HG02678 (cell line): ENCODE data around the gene KRTAP20-2.

ENCODE experiments used
- ATAC-seq: cut with Tn5 transposase; IDR thresholded peaks from one replicate; pipeline ENCODE4 v1.9.1; 2021; ENCODE audit warnings: mild to moderate bottlenecking, moderate library complexity; ENCODE audit not compliant: unreplicated experiment

KRTAP20-2 gene

DNA sequence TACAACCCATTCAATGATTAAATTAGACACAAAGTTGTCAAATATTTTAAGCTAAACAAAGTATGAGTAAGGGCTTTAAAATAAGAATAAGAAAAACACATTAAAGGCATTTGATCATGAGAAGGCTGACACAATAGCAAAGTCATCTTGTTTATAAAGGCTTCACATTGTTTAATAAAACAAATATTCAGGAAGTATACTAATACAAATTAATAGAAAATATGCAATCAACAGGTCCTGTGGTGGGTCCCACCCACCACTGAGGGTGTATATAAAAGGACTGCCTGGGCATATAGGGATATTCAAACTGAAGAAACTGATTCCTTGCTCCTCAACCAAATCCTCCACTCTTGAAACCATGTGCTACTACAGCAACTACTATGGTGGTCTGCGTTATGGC lies at the start of gene KRTAP20-2:
KRTAP20-2 (plus strand) TSS at position 301 of the 400 bp plus-strand sequence; CDS start at position 359, 58 bp downstream.
- no peak for ATAC-seq

DNA sequence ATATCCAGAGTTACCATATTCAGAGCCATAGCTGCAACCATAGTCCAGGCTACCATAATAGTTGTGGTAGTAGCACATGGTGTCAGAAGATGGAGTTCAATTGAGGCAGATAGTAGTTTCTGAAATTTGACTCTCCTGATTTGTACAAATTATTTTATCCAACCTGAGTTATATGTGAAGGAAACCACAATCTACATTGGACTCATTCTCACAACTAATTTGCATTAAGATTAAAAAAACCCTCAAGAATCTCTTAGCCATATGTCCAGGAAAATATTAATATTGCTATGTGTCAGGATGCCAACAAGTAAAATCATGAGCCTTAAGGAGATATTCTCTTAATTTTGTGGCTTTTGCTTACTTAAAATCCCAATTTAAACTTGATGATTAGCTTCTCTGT lies 44.7 kb upstream of the KRTAP20-2 start, which contains the start of gene KRTAP22-2:
KRTAP22-2 (minus strand) TSS at position 101 of the 400 bp plus-strand sequence.
- no peak for ATAC-seq

DNA sequence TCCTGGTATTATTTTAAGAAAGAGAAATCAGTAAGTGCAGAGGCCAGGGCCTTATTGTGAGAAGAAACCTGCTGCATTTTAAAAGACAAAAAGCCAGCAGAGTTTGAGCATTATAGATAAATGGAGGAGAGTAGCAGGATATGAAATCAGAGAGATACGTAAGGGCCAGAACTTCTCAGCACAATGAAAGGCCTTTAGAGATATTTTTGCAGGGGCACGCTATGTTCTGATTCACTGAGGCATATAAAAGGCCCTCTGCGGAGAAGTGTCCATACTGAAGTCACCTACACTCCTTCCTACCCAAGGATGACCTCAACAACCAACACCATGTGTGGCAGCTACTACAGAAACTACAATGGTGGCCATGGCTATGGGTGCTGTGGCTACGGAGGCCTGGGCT lies 42.9 kb upstream of the KRTAP20-2 start, which contains the start of gene KRTAP6-3:
KRTAP6-3 (plus strand) TSS at position 301 of the 400 bp plus-strand sequence; CDS start at position 307, 6 bp downstream.
- no peak for ATAC-seq

DNA sequence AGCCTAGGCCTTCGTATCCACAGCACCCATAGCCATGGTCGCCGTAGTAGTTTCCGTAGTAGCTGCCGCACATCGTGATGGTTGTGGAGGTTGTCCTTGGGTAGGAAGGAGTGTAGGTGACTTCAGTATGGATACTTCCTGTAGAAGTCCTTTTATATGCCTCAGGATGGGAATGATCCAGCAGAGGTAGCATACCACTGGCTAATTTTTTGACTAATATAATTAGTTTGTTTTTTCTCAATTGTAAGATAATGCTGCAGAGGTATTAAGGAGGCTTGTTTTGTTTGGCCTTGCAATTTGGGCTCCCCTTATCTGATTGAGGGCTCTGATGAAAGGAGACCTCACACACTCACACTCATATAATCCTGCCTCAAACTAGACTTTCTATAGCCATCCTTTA lies 36.2 kb upstream of the KRTAP20-2 start, which contains the start of gene KRTAP6-2:
KRTAP6-2 (minus strand) TSS at position 101 of the 400 bp plus-strand sequence; CDS start at position 73, 28 bp downstream.
- no peak for ATAC-seq

DNA sequence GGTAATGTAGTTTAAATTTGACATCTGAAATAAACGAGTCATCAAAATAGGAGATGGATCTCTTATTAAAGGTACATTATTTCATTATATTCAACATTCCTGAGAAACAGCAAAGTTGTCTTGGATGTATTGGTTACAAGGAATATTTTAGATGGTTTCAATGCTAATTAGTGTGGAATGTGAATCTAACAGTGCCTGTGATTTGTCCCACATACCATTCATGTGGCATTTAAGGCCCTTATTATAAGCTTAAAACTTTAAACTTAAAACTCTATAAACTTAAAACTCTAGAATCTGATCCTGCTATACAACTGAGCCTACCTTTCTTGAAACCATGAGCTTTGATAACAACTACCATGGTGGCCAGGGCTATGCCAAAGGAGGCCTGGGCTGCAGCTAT lies 34.2 kb upstream of the KRTAP20-2 start, which contains the start of gene KRTAP22-1:
KRTAP22-1 (plus strand) TSS at position 301 of the 400 bp plus-strand sequence.
- no peak for ATAC-seq

DNA sequence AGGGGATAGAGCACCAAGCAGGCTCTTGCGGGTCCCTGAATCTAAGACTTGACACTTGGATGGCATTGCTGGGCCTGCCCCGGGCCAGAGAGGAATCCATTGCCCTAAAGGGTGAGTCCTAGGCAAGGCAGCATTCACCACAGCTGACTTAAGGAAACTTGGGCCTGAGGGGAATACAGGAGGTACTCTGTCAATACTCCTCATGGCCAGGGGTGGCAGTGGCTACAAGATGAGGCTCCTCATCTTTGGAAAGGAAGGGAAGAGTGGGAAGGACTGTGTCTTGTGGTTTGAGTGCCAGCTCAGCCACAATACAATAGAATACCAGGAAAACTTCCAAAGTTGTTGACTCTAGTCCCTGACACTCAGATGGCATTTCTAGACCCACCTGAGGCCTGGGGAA lies 29.0 kb upstream of the KRTAP20-2 start:
- ATAC-seq, result no peak

DNA sequence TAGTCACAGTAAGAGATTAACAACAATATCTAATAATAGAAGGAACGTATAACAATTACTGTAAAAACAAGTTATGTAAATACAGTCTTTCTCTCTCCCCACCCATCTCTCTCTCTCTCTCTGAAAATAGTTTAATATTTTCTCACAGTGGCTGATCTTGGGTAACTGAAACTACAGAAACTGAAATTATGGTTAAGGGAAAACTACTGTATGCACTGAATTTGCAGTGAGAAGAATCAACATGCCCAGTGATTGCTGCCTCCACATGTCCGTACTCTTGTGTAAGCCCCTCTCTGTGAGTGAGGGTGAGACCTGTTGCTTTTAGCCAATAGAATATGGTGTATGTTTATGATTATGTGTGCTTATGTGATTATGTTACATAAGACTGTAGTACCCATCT lies 22.9 kb upstream of the KRTAP20-2 start:
- no peak for ATAC-seq

DNA sequence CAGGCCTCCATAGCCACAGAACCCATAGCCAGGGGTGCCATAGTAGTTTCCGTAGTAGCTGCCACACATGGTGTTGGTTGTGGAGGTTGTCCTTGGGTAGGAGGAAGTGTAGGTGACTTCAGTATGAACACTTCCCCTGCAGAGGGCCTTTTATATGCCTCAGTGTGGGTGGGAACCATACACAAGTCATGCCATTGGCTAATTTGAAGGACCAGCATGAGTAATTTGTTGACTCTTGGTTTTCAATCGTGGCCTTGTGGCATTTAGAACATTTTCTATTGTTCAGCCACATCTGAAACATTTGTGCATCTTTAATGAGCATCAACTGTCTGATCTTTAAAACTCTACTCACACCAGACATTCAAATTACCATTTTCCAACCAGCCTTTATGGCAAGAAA lies 21.2 kb upstream of the KRTAP20-2 start, which contains the start of gene KRTAP6-1:
KRTAP6-1 (minus strand) TSS at position 95 of the 400 bp plus-strand sequence; CDS start at position 69, 26 bp downstream.
- ATAC-seq, result no peak

DNA sequence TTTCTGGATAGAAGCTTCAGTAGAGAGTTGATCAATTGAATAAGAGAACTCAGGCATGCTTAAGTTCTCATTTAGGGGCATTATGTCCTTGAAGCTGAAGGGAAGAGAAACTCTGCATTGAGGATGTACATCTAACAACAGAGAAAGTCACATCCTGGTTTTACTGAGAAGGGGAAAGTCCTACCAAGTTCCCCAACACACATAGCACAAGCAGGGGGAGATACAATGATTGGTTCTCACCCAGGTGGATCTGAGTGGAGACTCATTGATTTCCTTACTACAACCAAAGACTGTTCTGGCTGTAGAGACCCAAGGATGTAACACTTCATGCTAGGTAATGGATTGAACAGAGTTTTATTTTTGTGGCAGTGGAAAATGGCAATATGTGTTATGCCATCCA lies 19.8 kb upstream of the KRTAP20-2 start:
- no peak for ATAC-seq

DNA sequence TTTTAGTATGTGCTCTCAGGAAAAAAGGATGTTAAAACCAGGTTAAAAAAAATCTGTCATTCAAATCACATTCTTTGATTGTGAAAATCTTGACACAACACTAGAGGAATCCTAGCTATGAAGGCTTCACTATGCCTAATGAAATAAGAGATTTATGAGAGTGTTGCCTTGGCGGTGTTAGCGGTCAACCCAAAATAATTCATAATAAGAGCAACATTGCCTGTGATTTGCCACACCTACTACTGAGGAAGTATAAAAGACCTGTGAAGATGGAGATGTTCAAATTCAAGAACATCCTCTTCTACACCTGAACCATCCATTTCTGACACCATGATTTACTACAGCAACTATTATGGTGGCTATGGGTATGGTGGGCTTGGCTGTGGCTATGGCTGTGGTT lies 18.9 kb upstream of the KRTAP20-2 start, which contains the start of gene KRTAP20-1:
KRTAP20-1 (plus strand) TSS at position 301 of the 400 bp plus-strand sequence; CDS start at position 331, 30 bp downstream.
- no peak for ATAC-seq

DNA sequence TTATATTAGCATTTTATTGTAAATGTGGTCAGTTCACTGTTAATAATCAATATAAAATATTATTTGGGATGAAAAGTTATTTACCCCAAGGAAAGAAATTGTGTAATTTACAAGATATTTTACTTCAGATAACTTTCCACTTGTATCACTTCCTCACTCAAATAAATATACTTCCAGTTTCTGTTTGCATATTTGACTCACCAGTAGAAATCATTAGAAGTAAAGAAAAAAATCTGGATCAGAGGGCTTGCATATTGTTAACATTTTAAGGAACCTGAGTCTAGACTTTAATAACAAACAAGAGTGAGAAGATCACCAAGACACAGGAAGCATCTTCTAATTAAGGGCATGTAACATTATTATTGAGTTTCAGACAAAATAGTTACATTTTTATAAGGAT lies 14.9 kb upstream of the KRTAP20-2 start:
- no peak for ATAC-seq

DNA sequence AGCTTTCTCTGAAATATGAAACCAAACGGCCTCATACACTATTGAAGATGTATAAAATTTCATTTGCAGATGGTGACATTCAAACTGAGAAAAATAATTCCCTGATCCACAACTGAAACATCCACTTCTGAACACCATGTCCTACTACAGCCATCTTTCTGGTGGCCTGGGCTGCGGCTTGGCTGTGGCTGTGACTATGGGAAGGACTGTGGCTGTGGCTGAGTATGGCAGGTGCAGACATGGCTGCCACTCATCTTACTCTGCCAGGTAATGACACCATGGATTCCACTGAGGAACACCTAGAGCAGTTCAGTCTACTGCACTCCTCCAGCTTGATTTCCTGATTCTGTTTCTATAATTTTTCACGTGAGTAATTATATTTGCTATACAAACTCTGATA lies 14.5 kb upstream of the KRTAP20-2 start, which contains the start of gene KRTAP20-4:
KRTAP20-4 (plus strand) TSS at position 106 of the 400 bp plus-strand sequence.
- no peak for ATAC-seq

DNA sequence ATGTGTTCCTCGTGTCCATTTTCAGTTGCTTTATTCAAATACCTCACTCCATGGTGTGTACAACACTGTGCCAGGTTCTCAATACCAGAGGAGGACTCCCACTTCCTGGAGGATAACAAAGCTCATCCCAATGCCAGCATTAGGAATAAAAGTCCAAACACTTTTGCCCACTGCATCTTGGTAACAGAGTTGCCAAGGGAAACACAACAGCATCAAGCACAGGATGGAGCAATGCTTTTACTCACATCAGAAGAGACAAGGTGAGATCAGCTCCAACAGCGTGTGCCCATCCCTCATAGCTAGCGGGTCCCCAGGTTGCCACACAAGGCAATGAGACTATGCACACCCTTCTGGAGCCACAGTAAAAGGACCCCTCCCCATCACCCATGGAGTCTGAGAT lies 11.6 kb upstream of the KRTAP20-2 start:
- ATAC-seq, result no peak

DNA sequence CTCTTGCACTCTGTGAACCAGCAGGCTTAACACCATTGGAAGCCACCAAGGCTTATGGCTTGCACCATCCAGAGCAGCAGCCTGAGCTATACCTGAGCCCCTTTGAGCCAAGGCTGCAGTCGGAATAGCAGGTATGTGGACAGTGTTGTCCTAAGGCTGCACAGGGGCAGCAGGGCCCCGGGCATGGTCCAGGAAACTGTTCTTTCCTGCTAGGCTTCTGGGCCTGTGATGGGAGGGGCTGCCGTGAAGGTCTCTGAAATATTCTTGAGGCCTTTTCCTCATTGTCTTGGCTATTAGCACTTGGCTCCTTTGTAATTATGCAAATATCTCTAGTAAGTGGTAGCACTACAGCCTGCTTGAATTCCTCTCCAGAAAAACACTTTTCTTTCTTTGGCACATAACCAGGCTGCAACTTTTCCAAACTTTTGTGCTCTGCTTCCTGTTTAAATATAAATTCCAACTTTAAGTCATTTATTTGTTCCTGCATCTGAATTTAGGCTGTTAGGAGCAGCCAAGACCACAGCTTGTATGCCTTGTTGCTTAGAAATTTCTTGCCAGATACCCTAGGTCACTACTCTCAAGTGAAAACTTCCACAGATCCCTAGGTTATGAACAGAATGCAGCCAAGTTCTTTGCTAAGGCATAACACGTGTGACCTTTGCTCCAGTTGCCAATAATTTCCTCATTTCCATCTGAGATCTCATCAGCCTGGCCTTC lies 9.4 kb upstream of the KRTAP20-2 start:
- no peak for ATAC-seq

DNA sequence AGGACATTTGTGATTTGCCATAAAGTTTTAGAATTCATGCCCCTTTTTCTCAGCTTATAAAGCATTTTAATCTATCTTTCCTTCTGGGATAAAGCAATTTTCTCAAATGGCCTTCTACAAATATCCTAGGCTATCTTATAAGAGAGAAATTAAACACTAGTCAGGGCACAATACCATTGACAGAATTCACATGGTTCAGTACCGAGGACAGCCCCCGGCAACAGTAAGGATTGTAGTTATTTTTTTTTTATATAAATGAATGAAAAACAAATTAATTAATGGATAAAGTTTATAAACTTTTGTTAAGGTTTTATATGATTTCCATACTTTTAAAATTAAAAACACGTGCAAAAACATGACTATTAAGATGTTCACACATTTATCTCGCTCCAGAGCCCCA lies 6.9 kb upstream of the KRTAP20-2 start:
- ATAC-seq, result no peak

DNA sequence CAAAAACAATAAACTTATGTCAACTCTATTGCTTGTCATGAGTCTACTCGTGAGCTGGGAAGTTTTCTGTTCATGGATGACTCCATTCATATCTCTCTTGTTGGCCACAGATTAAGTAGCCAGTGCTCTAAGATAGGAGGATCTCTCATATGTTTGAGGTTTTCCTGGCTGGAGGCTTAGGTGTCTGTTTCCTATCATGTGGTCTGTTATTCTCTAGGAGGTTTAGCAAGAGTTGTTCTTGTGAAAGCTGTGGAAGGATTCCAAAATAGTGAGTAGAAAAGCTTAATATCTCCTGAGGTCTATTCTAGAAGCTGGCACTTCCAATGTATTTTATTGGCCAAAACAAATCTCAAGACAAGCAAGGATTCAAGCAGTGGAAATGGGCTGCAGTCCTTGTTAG lies 5.8 kb upstream of the KRTAP20-2 start:
- ATAC-seq, result no peak

DNA sequence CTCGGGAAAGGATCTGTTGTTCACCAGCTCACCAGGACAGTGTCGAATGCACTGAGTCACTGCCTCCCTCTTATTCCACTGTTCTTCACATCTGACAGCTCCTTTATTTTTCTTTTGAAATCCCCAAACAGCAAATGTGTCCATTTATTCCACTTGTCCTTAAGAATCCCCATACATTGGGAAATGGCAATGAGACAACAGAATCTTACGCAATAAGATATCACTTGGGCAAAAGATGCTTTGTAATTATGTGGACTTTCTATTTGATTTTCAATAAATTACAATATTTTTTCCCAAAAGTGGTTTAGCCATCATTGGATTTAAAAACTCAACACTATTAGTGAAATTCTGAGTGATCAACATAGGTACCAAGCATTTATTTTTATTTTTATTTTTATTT lies 3.7 kb downstream of the KRTAP20-2 start:
- ATAC-seq, result no peak

DNA sequence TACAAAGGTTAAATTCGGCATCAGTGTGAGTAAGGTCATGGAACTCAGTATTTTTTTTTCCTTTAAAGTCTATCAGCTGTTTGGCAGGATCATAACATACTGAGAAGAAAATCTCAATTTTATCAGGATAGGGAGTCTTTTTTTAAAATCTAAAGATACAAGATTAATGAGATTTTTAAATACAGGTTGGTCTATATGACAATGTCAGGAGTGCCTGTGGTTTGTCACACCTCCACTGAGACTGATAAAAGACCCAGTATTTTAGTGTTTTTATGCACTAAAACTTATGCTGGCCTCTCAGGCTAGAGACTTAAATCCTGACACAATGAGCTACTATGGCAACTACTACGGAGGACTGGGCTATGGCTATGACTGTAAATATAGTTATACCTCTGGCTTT lies 7.6 kb downstream of the KRTAP20-2 start, which contains the start of gene KRTAP20-3:
KRTAP20-3 (plus strand) TSS at position 301 of the 400 bp plus-strand sequence.
- no peak for ATAC-seq

DNA sequence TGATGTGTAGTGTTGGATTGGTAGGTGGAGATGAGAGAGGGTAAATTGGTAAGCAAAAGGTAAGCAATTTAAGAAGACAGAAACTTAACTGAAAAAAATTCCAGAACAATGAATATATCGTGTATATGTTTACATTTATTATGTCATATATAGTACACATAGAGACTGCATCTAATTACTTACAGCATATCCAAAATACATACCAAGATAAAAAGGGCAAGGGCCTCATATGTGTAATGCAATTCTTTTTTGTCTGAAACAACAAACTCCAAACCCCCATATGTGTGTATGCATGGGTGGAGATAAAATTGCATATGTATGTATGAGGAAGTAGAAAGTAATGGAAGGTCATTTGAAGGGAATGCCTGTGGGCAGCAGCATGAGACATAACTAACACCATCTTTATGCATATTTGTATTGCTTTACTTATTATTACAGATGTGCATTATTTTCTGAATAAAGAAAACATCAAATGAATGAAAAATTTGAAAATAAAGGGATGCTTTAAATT lies 12.0 kb downstream of the KRTAP20-2 start:
- no peak for ATAC-seq

DNA sequence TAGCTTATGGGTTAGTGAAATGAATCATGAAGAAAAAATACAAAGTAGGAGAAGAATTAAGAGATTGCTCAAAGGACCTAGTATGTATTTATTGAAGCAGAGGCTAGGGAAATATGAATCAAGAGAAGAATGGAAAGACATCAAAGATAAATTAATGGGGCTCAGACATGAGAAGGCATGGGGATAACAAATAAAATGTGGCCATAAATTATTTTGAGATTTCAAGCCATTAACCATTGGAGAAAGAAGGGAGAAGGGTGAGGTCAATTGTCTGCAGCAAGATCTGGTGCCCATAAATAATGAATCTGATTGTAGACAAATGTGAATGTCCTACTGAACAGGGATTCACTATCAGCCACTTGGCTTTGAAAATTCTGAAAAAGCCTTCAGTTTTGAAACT lies 17.9 kb downstream of the KRTAP20-2 start:
- ATAC-seq, result no peak

DNA sequence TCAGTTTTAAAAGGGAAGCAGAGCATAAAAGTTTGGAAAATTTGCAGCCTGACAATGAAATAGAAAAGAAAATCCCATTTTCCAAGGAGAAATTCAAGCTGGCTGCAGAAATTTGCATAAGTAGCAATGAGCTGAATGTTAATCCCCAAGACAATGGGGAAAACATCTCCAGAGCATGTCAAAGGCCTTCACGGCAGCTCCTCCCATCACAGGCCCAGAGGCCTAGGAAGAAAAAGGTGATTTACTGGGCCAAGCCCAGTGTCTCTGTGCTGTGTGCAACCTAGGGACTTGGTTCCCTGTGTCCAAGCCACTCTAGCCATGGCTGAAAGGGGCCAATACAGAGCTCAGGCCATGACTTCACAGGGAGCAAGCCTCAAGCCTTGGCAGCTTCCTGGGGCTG lies 33.8 kb downstream of the KRTAP20-2 start:
- ATAC-seq, result no peak
